ENCODE measurements around the gene OAT.
"Not testable (repeated sequence)": the region's sequence is repeated elsewhere in the genome, so short reads cannot be mapped to it uniquely, and the experiment has no call there.

Gene OAT

DNA sequence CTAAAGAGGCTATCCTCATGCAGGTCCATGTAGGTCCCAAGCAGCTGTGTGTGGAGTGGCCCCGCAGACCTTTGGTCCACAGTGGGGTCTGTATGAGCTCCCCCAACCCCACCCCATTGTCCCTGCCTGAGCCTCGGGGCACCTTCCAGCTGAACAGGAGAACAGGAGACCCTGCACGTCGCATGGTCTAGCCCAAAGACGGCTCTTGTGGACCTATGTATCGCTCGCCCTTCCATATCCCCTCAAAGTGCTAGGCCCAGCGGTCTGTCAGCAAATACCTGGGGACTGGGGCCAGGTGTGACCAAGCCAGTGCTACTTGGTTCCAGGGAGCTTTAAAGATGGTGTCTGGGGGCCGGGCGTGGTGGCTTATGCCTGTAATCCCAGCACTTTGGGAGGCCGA lies 43.0 kb downstream of the OAT start:
- DNase-seq: no peak

DNA sequence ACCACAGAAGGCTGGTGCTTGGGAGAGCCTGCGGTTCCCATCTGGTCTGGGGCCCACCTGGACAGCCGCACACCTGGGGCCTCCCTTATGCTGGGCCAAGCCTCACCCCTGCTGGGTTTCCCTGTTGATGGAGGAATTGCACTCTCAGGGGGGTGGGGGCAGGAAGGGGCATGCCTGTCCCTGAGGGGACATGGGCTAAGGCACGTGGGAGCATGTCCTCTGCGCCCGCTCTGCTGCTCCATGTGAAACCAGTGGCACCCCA lies 43.4 kb downstream of the OAT start:
- DNase-seq: no peak

DNA sequence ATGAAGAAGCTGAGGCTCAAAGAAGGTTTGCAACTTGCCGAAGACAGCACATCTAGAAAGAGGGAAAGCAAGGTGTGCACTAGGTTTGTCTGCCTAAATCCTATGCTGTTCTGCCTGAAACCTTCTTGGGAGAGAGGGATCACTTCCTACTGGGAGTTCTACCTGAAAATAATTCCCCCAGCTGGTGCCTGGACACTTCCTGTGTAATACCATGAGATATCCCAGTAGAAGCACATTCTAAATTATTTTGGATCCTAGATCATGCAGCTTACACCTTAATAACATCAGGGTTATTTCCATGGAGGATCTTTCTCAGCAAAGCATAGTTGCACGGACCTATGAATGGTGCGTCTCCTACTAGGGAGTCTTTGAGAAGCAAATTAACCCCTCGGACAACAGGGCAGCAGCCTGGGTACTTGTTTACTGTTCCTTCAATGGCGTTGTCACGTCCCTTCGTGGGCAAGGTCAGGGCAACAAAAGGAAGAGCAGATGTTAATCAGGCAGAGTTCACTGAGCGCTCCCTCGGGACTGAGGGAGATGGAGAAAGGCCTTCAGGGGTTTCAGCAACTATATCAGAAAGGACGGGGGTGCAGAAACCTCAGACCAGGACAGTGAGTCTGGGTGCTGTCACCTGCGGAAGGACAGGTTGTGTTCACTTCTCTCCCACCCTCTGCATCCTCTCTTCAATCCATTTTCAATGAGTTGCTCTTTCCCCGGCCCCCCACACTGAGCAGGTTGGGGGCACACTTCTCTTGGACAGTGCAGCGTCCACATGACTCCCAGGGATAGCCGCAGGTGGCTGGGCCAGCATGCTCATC lies 44.0 kb downstream of the OAT start:
- no peak for DNase-seq

DNA sequence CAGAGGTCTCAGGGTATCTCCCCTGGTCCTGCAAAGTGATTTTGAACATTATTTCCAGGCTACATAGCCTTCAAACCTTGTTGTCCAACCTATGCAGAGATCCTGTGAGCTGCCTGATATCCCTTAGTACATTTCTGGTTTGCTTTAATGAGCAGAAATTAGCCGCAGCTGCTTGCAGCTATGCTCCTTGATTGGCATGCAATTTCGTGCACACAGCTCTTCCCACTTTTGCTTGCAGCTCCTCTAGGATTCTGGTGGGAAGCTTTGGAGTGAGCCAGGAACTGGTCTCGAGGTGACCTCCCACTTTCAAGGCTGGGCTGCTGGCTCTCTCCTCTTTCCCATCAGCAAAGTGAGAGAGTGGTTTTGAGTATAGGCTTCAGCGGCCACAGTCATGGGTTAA lies 45.8 kb downstream of the OAT start:
- no peak for DNase-seq

DNA sequence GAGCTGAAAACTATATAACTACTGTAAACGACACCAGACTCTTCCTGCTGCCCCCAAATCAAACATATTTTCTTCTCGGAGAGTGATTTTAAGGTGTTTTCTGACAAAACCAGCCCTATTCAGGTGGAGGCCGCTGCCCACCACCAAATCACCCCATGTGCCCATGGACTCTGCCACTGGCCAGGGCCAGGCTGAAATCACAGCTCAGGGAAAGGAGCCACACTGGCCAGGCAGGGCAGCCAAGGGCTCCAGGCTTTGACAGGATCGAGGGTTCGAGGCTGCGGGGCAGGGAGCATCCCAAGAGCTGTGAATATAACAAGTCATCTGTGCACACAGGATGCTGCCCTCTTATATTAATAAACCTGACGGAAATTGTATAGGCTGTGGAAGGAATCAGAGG lies 48.3 kb downstream of the OAT start:
- DNase-seq: no peak

DNA sequence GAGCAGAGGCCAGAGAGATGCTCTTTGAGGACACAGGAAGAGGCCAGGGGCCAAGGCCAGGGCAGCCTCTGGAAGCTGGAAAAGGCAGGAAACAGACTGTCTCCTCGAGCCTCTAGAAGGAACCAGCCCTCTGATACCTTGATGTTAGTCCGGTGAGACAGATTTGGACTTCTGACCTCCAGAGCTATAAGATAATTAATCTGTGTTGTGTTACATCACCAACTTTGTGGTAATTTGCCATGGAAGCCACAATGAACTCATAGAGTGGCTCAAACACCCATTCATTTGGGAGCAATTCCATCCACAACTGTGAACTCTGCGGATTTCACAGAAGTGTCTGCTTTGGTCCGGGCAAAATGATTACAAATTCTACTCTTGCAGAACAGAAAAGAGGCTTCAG lies 48.7 kb downstream of the OAT start:
- DNase-seq: no peak

DNA sequence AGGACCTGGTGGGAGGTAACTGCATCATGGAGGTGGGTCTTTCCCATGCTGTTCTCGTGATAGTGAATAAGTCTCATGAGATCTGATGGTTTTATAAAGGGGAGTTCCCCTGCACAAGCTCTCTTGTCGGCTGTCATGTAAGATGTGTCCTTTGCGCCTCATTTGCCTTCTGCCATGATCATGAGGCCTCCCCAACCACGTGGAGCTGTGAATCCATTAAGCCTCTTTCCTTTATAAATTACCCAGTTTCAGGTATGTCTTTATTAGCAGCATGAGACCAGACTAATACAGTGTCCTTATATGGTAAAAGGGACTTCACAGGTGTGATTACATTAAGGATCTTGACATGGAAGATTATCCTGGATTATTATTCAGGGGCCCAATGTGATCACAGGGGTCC lies 49.2 kb downstream of the OAT start:
- DNase-seq: not testable (repeated sequence)

DNA sequence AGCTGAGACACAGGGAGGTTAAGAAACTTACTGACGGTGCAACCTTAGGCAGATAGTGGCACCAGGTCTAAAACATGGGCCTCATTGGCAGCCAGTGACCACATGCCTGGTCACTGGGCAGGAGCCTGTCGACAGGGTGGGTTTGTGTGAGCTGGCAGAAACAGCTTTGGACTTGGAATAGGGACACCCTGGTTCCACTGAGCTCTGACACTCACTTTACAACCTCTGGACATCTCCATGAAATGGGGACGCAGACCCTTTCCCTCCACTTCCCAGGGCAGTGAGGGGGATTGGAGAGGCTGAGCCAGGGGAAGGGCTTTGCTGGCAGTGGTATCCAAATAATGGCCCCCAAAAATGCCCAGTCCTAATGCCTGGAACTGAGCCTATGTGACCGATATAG lies 49.7 kb downstream of the OAT start:
- no peak for DNase-seq

DNA sequence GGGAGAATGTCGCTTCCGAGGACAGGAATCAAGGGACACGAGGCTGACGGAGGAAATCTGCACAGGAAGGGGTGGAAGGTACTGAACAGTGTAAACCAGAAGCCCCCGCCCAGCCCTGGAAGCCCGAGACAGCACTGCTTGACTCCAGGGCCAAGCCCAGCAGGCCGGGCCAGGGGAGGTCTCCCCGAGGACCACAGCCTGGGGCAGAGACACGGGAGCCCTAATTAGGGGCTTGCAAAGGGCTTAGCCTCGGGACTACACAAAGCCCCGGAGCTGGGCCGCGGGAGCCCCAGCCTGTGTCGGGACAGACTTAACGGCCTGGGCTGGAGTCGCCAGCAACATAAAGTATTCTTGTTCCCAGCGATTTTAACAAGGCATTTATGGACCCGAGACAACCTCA lies 50.8 kb downstream of the OAT start:
- DNase-seq: no peak

DNA sequence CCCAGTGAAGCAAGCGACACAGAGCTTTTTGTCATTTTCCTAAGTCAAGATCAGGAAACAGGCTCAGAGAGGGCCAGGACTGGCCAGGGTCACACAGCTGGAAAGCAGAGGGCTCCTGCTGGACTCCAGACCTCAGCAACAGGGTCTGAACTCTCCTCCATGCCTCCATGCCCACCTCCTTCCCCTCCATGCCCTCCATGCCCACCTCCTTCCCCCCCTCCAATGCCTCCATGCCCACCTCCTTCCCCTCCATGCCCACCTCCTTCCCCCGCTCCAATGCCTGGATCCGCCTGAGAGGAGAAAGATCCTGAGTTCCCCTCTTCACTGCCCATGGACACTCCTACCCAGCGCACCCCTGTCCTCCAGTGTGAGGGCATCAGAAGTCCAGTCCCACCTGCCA lies 51.3 kb downstream of the OAT start:
- DNase-seq: no peak

DNA sequence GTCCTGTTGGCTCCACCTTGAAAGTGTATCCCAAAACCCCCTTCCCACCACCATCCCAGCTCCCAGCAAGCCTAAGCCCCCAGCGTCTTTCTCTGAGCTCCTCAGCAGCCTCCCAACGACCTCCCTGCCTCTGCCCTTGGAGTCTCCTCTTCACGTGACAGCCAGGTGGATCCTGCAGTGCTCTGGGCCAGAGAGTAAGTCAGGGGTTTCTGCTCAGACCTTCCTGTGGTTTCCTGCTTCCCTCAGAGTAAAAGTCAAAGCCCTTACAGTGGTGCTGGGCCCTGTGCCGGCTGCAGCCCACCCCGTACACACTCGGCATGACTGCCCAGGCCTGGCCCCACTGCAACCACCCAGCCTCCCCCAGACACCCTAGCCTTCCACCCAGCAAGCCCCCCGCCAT lies 51.9 kb downstream of the OAT start:
- no peak for DNase-seq

DNA sequence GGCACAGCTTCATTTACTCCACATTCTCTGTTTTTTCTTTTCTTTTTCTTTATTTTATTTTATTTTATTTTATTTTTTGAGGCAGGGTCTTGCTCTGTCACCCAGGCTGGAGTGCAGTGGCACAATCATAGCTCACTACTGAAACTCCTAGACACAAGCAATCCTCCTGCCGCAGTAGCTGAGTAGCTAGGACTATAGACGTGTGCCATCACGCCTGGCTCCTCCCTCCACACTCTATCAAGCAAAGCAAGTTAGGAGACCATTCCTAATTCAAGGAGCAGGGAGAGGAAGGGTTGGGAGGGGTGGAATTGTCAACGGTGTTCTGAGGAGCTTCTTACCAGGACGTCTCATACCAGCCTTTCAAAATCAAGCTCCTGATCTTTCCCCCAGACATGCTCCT lies 52.4 kb downstream of the OAT start:
- DNase-seq: no peak

DNA sequence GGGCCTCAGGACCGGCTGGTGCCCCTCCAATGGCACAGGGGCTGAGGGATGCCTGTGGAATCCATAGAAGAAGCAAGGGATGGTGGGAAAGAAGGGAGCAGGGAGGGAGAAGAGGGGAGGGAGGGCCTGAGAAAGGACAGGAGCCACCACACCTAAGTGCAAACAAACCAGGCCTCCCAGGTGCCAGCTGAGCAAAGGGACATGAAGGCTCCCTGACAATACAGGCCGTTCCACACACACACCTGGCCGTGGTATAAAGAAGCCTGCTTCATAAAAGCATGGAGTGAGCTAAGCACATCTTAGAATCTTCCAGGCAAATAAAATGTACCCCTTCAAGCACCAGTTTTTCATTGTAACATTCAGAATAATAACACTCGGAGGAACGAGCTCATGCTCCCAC lies 54.0 kb downstream of the OAT start:
- DNase-seq: no peak

DNA sequence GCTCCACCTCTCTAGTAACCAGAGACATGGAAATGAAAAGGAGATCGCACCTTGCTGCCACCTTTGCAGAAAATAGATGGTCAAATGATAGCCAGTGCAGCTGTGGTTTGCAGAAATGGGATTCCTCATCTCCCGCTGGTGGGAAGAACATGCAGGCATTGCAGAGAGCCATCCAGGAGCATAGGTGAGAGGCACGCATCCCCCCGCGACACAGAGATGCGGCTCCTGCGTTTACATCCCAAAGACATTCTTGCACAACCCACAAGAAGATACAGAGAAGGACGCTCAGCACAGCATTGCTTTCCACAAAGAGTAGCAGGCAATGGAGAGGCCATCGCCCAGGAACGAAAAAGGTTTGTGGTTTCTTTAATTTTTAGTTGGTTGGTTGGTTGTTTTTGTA lies 56.2 kb downstream of the OAT start:
- no peak for DNase-seq

DNA sequence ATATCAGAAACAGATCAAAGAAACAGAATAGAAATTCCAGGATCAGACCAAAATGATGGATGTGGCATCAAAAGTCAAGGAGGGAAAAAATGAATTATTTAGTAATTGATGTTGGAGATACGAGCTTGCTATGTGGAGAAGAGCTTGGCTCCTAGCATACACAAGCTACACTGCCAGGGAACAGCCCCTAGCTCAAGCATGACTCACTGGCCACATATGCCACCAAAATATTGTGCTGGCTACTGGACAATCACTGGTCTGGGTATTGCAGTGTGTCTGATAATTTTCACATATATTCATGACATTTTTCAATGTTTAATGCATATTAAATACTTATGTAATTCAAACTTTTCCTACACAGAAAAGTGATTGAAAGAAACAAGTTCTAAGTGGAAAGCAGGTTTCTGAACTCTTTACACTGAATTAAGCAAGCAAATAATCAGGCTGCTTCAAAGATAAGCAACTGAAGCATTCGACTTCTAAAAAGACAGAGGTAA lies 59.3 kb downstream of the OAT start:
- DNase-seq: no peak

DNA sequence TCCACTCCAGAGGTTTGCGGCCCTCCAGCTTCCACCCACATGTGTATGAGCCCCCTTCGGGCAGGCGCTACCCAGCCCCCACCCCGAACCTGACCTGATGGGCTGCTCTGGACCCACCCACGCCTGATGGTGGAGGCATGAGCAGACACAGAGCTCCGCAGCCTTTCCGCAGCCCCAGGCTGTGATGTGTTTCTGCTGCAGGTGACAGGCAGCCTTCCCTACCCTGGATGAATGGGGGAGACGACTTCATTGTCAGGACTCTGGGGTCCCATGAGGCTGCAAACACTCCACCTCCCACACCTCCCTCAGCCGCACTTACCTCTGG lies 61.2 kb downstream of the OAT start:
- no peak for DNase-seq

DNA sequence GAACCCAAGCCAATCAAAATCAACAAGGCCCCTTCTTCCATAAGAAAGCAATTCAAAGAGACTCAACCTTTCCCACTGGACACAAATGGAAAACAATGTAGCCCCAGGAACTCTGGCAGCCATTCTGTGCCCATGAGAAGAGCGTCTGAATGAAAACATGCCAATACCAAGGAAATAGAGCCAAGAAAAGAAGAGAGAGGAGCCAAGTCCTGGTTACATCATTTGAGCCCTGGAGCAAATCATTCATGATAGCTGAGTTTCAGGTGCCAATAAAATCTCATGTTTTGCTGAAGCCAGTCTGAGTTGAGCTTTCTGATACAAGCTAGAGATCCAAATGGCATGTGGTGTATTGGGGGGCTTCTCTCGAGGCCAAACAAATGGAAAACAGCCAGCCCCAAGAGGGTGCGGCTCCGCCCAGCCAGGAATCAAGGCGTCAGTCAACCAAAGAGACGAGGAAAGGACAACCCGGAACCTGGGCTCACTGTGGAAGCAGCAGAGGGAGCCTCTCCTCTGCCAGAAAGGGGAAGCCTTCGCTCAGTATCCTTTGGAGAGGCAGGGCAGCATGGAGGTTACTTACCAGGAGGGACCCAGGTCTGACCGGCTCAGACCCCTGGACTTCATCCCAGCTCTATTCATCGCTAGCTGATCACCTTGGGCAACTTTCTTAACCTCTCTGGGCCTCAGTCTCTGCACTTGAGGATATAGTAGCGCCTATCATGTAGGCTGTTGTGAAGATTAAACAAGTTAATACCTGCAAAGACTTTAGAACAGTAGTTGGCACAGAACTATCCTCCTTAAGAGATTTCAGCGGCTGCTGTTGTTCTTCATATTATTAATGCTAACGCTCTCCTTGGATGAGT lies 61.8 kb downstream of the OAT start:
- DNase-seq: no peak

DNA sequence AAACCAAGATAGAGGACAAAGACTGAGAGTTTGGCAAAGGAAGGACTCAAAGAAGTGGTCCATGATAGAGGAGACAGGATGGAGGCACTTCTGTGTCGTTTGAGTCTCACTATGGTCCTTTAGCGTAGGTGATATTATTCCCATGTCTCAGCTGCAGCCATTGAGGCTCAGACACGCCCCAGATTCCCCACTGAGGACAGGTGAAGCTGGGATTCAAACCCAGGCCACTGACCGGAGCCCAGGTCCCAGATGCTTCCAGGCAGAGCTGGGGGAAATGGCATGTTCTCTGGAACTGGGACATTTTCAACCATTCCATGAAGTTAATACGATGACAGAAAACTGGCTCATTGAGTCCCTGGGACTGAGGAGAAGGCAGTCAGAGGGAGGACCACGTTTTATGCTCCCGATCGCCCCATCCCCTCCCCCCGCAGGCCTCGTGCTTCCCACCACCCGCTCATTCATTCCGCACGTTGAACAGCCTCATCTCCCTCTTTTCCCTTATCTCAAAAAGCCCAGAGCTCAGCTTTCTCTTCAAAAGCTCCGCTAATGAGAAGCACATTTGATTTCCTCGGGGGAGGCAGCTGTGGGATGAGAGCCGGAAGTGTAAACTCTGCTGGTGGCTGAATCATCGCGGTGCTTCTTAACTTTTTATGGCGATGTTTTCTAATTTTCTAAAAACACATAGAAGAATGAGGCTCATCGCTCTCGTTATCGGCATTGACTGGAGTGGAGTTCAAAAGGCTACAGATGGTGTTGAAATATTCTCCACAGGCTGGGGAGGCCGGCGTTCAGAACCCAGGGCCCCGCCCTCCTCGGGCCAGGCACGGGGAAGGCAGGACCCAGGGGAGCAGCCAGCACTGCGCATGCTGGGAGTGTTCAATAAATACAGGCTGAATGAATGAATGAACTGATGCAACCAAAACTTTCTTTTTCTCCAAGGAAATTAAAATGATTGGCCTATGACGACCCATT lies 64.0 kb downstream of the OAT start:
- no peak for DNase-seq

DNA sequence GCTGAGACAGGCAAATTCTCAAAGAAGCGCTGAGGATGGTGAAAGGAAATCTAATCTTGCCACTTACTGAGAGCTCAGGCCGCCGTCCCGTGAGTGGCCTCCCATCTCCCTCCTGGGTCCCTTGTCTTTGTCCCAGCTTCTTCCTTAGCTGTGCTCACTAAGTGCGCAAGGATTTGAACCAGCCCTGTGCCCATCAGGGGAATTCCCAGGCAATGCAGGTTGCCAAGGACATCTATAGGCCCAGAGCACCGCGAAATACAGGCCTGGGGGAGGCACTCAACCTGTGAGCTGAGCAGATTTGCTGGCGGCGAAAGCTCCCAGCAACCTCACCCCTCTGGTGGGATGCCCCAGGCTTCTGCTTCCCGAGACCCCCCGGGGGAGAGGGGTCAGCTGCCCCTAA lies 64.8 kb downstream of the OAT start:
- no peak for DNase-seq

DNA sequence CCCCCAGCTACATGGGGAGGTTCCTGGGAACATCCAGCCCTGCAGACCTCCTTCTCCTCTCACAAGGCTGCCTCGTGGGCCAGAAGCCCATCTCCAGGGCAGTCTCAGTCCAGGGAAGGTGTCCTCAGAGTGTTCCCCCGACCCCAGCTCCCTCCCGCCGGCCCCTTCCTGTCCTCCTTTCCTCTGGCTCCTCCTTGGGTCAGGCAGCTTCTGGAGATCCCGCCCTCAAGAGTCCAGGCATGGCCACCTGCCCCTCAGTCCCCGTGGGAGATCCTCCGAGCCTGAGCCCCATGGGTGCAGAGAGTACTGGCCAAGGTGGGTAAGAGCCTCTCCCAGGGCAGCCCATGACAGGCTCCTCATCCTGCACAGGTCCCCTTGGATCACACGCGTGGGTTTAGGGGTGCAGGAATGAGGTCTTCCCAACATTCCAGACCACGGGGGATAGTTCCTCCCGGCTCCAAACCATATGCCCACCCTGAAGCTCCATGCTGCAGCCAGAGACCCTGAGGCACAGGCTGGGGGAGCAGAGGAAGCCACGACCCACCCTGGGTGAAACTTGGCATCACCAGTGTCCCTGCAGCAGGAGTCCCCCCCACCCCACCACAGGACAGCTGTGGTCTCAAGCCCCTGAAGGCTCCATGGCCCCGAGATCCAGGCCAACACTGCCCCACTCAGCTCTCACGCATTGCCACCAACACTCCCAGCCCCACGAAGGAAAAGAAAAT lies 65.5 kb downstream of the OAT start:
- no peak for DNase-seq

DNA sequence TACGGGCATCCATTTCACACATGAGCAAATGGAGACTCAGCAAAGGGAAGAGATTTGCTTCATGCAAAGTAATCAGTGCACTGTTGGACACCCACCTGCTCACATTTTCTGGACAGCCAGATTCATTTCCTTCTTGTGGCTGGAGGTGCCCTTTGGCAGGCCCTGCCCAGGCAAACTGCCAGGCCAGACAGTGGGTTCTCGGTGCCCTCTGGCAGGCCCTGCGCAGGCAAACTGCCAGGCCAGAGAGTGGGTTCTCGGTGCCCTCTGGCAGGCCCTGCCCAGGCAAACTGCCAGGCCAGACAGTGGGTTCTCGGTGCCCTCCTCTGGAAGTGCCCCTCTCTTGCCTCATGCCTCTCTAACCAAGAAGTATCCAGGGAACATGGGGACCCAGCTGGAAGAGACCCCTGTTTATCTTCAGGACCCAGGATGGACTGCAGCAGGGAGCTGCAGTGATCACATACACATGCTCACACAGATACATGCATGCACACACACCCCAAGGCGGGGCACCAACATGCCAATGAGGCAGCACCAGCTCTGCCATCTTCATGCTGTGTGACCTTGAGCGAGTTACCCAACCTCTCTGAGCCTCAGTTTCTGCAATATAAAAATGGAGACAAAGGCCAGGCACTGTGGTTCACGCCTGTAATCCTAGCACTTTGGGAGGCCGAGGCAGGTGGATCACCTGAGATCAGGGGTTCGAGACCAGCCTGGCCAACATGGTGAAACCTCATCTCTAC lies 67.1 kb downstream of the OAT start:
- DNase-seq: no peak

DNA sequence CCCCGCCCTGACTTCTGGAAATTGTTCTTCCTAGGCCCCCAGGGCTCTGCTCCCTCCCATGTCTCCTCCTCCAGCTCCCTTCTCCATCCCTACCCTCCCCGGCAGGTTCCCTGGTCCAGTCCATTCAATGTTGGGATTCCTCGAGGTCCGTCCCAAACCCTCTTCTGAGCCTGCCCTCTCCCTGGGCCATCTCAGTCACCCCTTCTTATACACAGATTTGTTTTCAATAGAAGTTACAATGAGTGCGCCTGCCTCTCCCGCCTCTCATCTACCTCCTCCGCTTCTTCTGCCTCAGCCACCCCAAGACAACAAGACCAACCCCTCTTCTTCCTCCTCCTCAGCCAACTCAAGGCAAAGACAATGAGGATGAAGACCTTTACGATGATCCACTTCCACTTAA lies 67.9 kb downstream of the OAT start:
- DNase-seq: no peak
